Measurements from ENCODE around the gene XPR1.

Gene XPR1

GRCh38 chr1:180917306-180918065 lies 285.7 kb downstream of the XPR1 start:
- H2BK15ac ChIP-seq (replicated peaks; ENCODE audit: low read depth): no peak overlapping the region
- peaks cover 7% of the 10 kb centered on the region for H3K4me1 ChIP-seq (ENCODE audit: control insufficient read depth, low read depth, low read length)
- H4K8ac ChIP-seq (ENCODE audit: low read depth, low read length): no peak overlapping the region
- H2BK5ac ChIP-seq (ENCODE audit: low read length): no peak overlapping the region
- H3K4ac ChIP-seq (ENCODE audit: low read depth, low read length): no peak overlapping the region
- H3K27ac ChIP-seq (ENCODE audit: low read depth, low read length): no peak overlapping the region
- H3K9ac ChIP-seq (ENCODE audit: low read length): no peak overlapping the region
- H2AK5ac ChIP-seq (ENCODE audit: low read length): no peak overlapping the region
- H3K18ac ChIP-seq (ENCODE audit: low read length): no peak overlapping the region
- H3K23ac ChIP-seq (ENCODE audit: low read length): no peak overlapping the region
- no peak overlapping the region for H2BK120ac ChIP-seq (ENCODE audit: low read depth, low read length)
- no peaks in the 10 kb centered on the region for H3K79me1 ChIP-seq (ENCODE audit: low read length)
- no peaks in the 10 kb centered on the region for H3K27me3 ChIP-seq (ENCODE audit: insufficient read depth, low read length, poor library complexity)
- no peaks in the 10 kb centered on the region for H3K79me2 ChIP-seq (ENCODE audit: control insufficient read depth, insufficient read depth, low read length)
- H3K36me3 ChIP-seq (ENCODE audit: control insufficient read depth, insufficient read depth, low read length): no peaks in the 10 kb centered on the region
- no peak overlapping the region for H3K56ac ChIP-seq (ENCODE audit: low read length)
- H4K5ac ChIP-seq (ENCODE audit: low read length): no peak overlapping the region
- no peak overlapping the region for H3K4me2 ChIP-seq (ENCODE audit: low read length)
- DNase-seq: peak; percentile 82
- no CpG with 5 or more reads among the region's 12 CpGs for WGBS (ENCODE audit: extremely low coverage, insufficient coverage, low lambda C conversion rate)
- H3K4me3 ChIP-seq (ENCODE audit: low read length): no peak overlapping the region

DNA sequence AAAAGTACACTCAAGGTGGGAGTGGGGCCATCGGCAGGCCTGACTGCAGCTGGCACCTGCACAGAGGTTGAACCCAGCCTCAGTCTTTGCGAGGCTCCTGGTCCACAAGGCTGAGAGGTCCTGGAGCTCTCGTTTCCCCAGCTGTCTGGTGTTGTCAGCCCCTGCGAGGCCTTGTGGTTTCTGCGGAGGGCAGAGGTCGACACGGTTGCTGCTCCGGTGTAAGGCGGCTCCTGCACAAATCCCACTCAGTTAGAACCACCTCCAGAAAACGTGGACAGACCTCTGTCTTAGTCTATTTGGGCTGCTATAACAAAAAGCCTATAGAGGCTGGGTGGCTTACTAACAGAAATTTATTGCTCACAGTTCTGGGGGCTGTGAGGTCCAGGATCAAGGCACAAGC lies 286.7 kb downstream of the XPR1 start:
- H4K5ac ChIP-seq (ENCODE audit: low read length): no peak overlapping the region
- WGBS (ENCODE audit: extremely low coverage, insufficient coverage, low lambda C conversion rate): no CpG with 5 or more reads among the region's 10 CpGs
- no peak overlapping the region for H3K27ac ChIP-seq (ENCODE audit: low read depth, low read length)
- H3K79me1 ChIP-seq (ENCODE audit: low read length): no peaks in the 10 kb centered on the region
- H3K56ac ChIP-seq (ENCODE audit: low read length): no peak overlapping the region
- no peaks in the 10 kb centered on the region for H3K36me3 ChIP-seq (ENCODE audit: control insufficient read depth, insufficient read depth, low read length)
- no peak overlapping the region for H3K4me3 ChIP-seq (ENCODE audit: low read length)
- no peak overlapping the region for H3K23ac ChIP-seq (ENCODE audit: low read length)
- no peaks in the 10 kb centered on the region for H3K27me3 ChIP-seq (ENCODE audit: insufficient read depth, low read length, poor library complexity)
- no peak overlapping the region for H2BK120ac ChIP-seq (ENCODE audit: low read depth, low read length)
- H3K79me2 ChIP-seq (ENCODE audit: control insufficient read depth, insufficient read depth, low read length): no peaks in the 10 kb centered on the region
- no peak for DNase-seq
- no peak overlapping the region for H3K4me2 ChIP-seq (ENCODE audit: low read length)
- no peak overlapping the region for H2AK5ac ChIP-seq (ENCODE audit: low read length)
- H3K4ac ChIP-seq (ENCODE audit: low read depth, low read length): no peak overlapping the region
- no peak overlapping the region for H4K8ac ChIP-seq (ENCODE audit: low read depth, low read length)
- no peak overlapping the region for H3K18ac ChIP-seq (ENCODE audit: low read length)
- peaks cover 14% of the 10 kb centered on the region for H3K4me1 ChIP-seq (ENCODE audit: control insufficient read depth, low read depth, low read length)
- no peak overlapping the region for H2BK5ac ChIP-seq (ENCODE audit: low read length)
- H2BK15ac ChIP-seq (replicated peaks; ENCODE audit: low read depth): no peak overlapping the region
- H3K9ac ChIP-seq (ENCODE audit: low read length): no peak overlapping the region

GRCh38 chr1:180919183-180919700 lies 287.4 kb downstream of the XPR1 start:
- H4K5ac ChIP-seq (ENCODE audit: low read length): no peak overlapping the region
- H3K9ac ChIP-seq (ENCODE audit: low read length): no peak overlapping the region
- no peaks in the 10 kb centered on the region for H3K36me3 ChIP-seq (ENCODE audit: control insufficient read depth, insufficient read depth, low read length)
- no peak overlapping the region for H3K27ac ChIP-seq (ENCODE audit: low read depth, low read length)
- H3K4ac ChIP-seq (ENCODE audit: low read depth, low read length): no peak overlapping the region
- no peak overlapping the region for H2AK5ac ChIP-seq (ENCODE audit: low read length)
- H3K79me1 ChIP-seq (ENCODE audit: low read length): no peaks in the 10 kb centered on the region
- WGBS (ENCODE audit: extremely low coverage, insufficient coverage, low lambda C conversion rate): no CpG with 5 or more reads among the region's 9 CpGs
- peaks cover 21% of the 10 kb centered on the region for H3K4me1 ChIP-seq (ENCODE audit: control insufficient read depth, low read depth, low read length)
- no peak overlapping the region for H2BK120ac ChIP-seq (ENCODE audit: low read depth, low read length)
- H4K8ac ChIP-seq (ENCODE audit: low read depth, low read length): no peak overlapping the region
- H3K27me3 ChIP-seq (ENCODE audit: insufficient read depth, low read length, poor library complexity): no peaks in the 10 kb centered on the region
- H3K56ac ChIP-seq (ENCODE audit: low read length): no peak overlapping the region
- no peaks in the 10 kb centered on the region for H3K79me2 ChIP-seq (ENCODE audit: control insufficient read depth, insufficient read depth, low read length)
- H3K4me3 ChIP-seq (ENCODE audit: low read length): no peak overlapping the region
- H3K23ac ChIP-seq (ENCODE audit: low read length): no peak overlapping the region
- H3K4me2 ChIP-seq (ENCODE audit: low read length): no peak overlapping the region
- H2BK5ac ChIP-seq (ENCODE audit: low read length): no peak overlapping the region
- no peak overlapping the region for H3K18ac ChIP-seq (ENCODE audit: low read length)
- DNase-seq: no peak
- no peak overlapping the region for H2BK15ac ChIP-seq (replicated peaks; ENCODE audit: low read depth)

DNA sequence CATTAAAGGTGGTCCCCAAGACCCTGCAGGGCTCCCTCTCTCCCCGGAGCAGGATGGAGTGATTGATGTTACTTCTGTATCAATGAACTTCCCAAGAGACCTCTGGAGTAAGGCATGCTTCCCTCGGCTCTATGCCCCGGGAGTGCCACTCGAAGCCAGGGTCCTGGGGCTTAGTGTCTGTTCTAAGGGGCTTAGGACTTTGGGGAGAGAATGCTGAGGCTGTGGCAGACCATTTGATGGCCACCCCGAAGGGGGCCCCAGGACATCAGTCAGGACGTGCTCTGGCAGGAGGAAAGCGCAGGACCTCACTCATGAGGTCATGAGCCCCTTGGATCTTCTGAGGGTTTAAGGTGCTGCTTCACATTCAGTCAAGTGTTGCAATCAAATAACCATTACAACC lies 288.4 kb downstream of the XPR1 start:
- Histone ChIP-seq H3K27ac (ENCODE audit: low read depth, low read length) (no peak overlapping the region), H2BK5ac (ENCODE audit: low read length) (no peak overlapping the region), H3K36me3 (ENCODE audit: control insufficient read depth, insufficient read depth, low read length) (no peaks in the 10 kb centered on the region), H3K79me1 (ENCODE audit: low read length) (no peaks in the 10 kb centered on the region), H4K8ac (ENCODE audit: low read depth, low read length) (no peak overlapping the region), H3K4me3 (ENCODE audit: low read length) (no peak overlapping the region), H3K79me2 (ENCODE audit: control insufficient read depth, insufficient read depth, low read length) (no peaks in the 10 kb centered on the region), H2BK15ac (replicated peaks; ENCODE audit: low read depth) (no peak overlapping the region), H3K23ac (ENCODE audit: low read length) (no peak overlapping the region), H3K4ac (ENCODE audit: low read depth, low read length) (no peak overlapping the region), H3K27me3 (ENCODE audit: insufficient read depth, low read length, poor library complexity) (no peaks in the 10 kb centered on the region), H2AK5ac (ENCODE audit: low read length) (no peak overlapping the region), H2BK120ac (ENCODE audit: low read depth, low read length) (no peak overlapping the region), H3K4me1 (ENCODE audit: control insufficient read depth, low read depth, low read length) (peaks cover 23% of the 10 kb centered on the region), H3K56ac (ENCODE audit: low read length) (no peak overlapping the region), H3K9ac (ENCODE audit: low read length) (no peak overlapping the region), H3K18ac (ENCODE audit: low read length) (no peak overlapping the region), H4K5ac (ENCODE audit: low read length) (no peak overlapping the region), H3K4me2 (ENCODE audit: low read length) (no peak overlapping the region)
- no peak for DNase-seq
- WGBS (ENCODE audit: extremely low coverage, insufficient coverage, low lambda C conversion rate): no CpG with 5 or more reads among the region's 7 CpGs

GRCh38 chr1:180920702-180921101 lies 288.9 kb downstream of the XPR1 start:
- Histone ChIP-seq H2BK5ac (ENCODE audit: low read length) (no peak overlapping the region), H3K4me1 (ENCODE audit: control insufficient read depth, low read depth, low read length) (peaks cover 23% of the 10 kb centered on the region)

DNA sequence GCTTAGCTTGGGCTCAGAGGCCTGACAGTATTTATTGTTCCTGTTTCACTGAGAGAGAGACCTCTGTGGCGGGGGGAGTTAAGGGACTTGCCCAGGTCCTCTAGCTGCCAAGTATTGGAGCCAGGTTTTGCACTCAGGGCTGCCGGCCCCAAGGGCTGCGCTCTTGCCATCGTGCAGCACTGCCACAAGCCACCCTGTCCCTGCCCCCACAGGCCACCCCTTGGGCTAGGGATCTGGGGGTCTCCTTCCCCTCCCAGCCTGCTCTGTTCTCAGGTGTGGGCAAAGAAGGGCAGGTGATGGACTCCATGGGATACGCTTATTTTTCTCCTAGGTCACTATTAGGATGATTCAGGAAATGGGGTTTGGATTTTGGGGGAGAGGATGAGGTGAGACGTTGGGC lies 289.6 kb downstream of the XPR1 start:
- Histone ChIP-seq H4K8ac (ENCODE audit: low read depth, low read length) (no peak overlapping the region), H3K56ac (ENCODE audit: low read length) (peak overlapping the region; percentile 22), H3K4me1 (ENCODE audit: control insufficient read depth, low read depth, low read length) (peaks cover 29% of the 10 kb centered on the region), H3K18ac (ENCODE audit: low read length) (no peak overlapping the region), H2BK15ac (replicated peaks; ENCODE audit: low read depth) (no peak overlapping the region), H3K4me3 (ENCODE audit: low read length) (no peak overlapping the region), H3K4me2 (ENCODE audit: low read length) (no peak overlapping the region), H2BK5ac (ENCODE audit: low read length) (no peak overlapping the region), H3K79me1 (ENCODE audit: low read length) (no peaks in the 10 kb centered on the region), H3K4ac (ENCODE audit: low read depth, low read length) (peak overlapping the region; percentile 46), H3K23ac (ENCODE audit: low read length) (no peak overlapping the region), H3K79me2 (ENCODE audit: control insufficient read depth, insufficient read depth, low read length) (no peaks in the 10 kb centered on the region), H3K27me3 (ENCODE audit: insufficient read depth, low read length, poor library complexity) (no peaks in the 10 kb centered on the region), H2AK5ac (ENCODE audit: low read length) (no peak overlapping the region), H4K5ac (ENCODE audit: low read length) (no peak overlapping the region), H3K9ac (ENCODE audit: low read length) (no peak overlapping the region), H2BK120ac (ENCODE audit: low read depth, low read length) (no peak overlapping the region), H3K36me3 (ENCODE audit: control insufficient read depth, insufficient read depth, low read length) (no peaks in the 10 kb centered on the region), H3K27ac (ENCODE audit: low read depth, low read length) (no peak overlapping the region)
- no CpG with 5 or more reads among the region's 6 CpGs for WGBS (ENCODE audit: extremely low coverage, insufficient coverage, low lambda C conversion rate)
- no peak for DNase-seq

More at GRCh38 chr1:180920702-180921101, 288.9 kb downstream of the XPR1 start:
- no peak overlapping the region for H4K8ac ChIP-seq (ENCODE audit: low read depth, low read length)
- H3K27me3 ChIP-seq (ENCODE audit: insufficient read depth, low read length, poor library complexity): no peaks in the 10 kb centered on the region
- no peaks in the 10 kb centered on the region for H3K79me1 ChIP-seq (ENCODE audit: low read length)
- DNase-seq: no peak
- H3K36me3 ChIP-seq (ENCODE audit: control insufficient read depth, insufficient read depth, low read length): no peaks in the 10 kb centered on the region
- no peak overlapping the region for H2AK5ac ChIP-seq (ENCODE audit: low read length)
- no peak overlapping the region for H2BK15ac ChIP-seq (replicated peaks; ENCODE audit: low read depth)
- no peak overlapping the region for H4K5ac ChIP-seq (ENCODE audit: low read length)
- H3K79me2 ChIP-seq (ENCODE audit: control insufficient read depth, insufficient read depth, low read length): no peaks in the 10 kb centered on the region
- no peak overlapping the region for H3K56ac ChIP-seq (ENCODE audit: low read length)
- H3K27ac ChIP-seq (ENCODE audit: low read depth, low read length): no peak overlapping the region
- H3K23ac ChIP-seq (ENCODE audit: low read length): no peak overlapping the region
- no peak overlapping the region for H3K4me3 ChIP-seq (ENCODE audit: low read length)
- no peak overlapping the region for H3K9ac ChIP-seq (ENCODE audit: low read length)
- H3K4me2 ChIP-seq (ENCODE audit: low read length): no peak overlapping the region
- H3K18ac ChIP-seq (ENCODE audit: low read length): no peak overlapping the region
- H2BK120ac ChIP-seq (ENCODE audit: low read depth, low read length): no peak overlapping the region
- H3K4ac ChIP-seq (ENCODE audit: low read depth, low read length): no peak overlapping the region
- WGBS (ENCODE audit: extremely low coverage, insufficient coverage, low lambda C conversion rate): no CpG with 5 or more reads among the region's 8 CpGs

Data from mesendoderm (in vitro differentiated cells).